CD4-positive, alpha-beta T cell treated with Interferon alpha-2 for 1 hour (primary cell): ENCODE results near the gene PEX14.
"Not testable (repeated sequence)": the region's sequence is repeated elsewhere in the genome, so short reads cannot be mapped to it uniquely, and the experiment has no call there.

Experiments
- DNase-seq, 2 donors: peaks; one replicate each; pipeline ENCODE4 v3.0.0-alpha.2; 2020 to 2022

PEX14 gene

DNA sequence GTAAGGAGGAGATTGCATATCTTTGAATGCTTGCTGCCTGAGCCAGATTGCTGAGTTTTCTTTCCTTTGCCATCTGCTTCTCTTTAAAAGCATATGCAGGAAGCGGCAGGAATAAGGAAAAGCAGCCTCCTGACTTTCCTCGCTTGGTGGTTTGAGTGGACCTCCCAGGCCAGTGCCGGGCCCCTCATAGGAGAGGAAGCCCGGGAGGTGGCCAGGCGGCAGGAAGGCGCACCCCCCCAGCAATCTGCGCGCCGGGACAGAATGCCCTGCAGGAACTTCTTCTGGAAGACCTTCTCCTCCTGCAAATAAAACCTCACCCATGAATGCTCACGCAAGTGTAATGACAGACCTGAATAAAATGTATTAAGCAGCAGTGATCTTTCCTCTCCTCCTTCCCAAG, 23.5 kb upstream of the PEX14 start:
- no peak for DNase-seq

DNA sequence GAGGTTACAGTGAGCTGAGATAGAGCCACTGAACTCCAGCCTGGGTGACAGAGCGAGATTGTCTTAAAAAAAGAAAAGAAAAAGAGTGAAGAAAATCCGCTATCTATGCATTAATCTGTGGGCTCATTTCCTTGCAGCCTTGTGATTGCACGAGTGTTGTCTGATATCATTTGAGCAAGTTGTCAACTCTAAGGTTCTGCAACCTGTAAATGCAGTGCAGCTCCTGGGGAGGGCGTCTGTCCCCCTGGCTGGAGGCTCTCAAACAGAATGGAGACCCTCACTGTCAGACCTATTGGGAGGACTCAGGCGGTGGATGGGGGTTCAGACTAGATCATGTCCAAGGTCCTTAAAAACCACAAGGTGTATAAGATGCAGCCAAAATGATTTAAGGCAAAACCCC, 18.7 kb upstream of the PEX14 start:
- no peak for DNase-seq

DNA sequence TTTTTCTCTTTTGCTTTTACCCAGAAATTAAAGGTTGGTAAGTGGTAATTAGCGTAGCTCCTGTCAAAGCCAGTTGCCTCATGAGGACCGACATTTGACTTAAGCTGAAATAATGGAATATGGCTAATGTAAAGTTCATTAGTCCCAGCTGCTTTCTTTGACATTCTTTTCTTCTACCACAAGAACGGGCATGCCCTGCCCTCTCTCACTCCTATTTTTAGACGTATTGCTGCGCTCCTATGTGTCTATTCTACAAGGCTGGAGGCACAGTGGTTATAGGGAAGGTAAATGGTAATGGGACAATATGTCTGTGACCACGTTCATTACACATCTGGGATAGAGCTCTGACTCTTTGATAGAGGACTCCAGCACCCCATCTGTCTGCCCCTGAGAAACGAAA, 18.1 kb upstream of the PEX14 start:
- no peak for DNase-seq

DNA sequence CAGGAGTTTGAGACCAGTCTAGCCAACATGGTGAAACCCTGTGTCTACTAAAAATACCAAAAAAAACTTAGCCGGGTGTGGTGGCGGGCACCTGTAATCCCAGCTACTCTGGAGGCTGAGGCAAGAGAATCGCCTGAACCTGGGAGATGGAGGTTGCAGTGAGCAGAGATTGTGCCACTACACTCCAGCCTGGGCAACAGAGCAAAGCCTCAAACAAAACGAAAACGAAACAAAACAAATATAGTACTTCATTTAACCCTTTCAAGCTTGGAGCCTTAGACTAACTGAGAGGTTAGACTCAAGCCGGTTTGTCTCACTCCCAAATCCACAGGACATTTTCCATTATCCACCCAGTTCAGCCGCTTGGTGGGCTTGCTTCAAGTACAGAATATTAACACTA, 17.3 kb upstream of the PEX14 start:
- not testable (repeated sequence) for DNase-seq

DNA sequence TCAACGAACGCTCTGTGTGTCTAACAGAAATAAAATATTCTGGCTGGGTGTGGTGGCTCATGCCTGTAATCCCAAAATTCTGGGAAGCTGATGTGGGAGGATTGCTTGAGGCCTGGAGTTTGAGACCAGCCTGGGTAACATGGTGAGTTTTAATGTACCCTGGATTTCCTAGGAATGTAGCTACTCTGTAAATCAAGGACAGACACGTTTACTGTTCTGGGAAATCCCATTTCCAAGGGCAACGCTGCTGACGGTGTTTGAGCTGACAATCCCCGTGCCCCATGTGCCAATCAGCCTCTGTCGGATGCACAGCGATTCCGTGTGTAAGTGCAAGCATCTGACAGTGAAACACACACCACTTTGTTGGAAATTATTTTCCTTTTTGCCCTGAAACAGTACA, 16.9 kb upstream of the PEX14 start:
- no peak for DNase-seq

- DNase-seq = no peak
Measured at GRCh38 chr1:10459184-10459583, 15.6 kb upstream of the PEX14 start.

GRCh38 chr1:10467078-10467477, 7.7 kb upstream of the PEX14 start:
- no peak for DNase-seq

DNA sequence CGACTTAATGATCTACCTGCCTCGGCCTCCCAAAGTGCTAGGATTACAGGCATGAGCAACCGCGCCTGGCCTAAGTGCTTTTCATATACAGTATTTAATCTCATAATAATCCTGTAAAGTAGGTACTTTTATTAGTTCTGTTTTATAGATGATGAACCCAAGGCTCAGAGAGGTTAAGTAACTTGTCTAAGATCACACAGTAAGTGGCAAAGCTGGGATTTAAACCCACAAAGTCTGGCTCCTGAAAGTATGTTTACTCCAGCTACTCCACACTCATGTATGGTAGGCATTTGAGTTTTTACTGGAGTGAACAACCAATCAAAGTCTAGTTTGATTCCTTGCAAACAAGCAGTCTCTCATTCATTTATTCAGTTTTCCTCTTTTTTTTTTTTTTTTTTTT, 4.7 kb upstream of the PEX14 start:
- no peak for DNase-seq

- no peak for DNase-seq
Measured at GRCh38 chr1:10471411-10472219, 3.1 kb upstream of the PEX14 start.

DNA sequence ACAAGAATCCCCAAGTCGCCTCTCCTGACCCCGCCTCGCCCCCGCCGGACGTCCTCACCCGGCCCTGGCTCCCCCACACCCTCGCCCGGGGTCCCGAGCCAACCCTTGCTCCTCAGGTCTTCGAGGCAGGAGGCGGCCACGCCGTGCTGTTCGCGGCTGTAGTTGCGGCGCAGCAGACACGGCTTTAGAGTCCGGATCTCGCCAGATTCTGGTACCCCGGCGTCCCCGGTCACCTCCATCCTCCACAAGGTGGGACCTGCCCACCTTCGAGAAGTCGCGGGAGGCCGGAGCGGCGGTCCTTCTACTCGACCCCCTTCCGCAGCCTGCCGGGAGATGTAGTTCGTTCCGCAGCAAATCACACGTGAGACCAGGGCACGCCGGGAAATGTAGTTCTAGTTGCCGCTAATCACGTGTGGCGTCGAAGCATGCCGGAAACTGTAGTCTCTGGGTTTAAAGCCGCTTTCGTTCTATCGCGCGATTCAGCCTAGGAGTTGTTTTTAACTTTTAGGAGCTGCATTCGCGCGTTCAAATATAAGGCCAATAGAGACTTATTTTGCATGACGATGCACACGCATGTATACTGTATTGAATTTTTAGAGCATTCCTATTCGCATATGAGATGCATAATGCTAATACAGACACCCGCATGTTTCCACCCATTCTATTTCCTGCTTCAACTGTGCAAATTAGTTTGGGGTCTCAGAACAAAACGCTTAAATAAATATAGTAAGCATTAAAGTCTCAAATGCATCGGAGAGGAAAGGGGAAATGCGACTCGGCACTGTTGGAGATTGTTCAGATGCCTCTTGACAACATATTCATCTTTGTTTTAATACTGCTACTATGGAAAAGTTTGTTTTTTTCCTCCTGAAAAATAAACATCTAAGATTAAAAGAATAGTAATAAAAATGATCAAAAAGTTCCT, 2.3 kb upstream of the PEX14 start, which contains the start of gene DFFA:
DFFA (minus strand) TSS at position 310 of the 925 bp plus-strand sequence; CDS start at position 239, 71 bp downstream.
- peak; percentile 91 to 94 for DNase-seq

GRCh38 chr1:10473145-10473765, 1.5 kb upstream of the PEX14 start:
- no peak for DNase-seq

DNA sequence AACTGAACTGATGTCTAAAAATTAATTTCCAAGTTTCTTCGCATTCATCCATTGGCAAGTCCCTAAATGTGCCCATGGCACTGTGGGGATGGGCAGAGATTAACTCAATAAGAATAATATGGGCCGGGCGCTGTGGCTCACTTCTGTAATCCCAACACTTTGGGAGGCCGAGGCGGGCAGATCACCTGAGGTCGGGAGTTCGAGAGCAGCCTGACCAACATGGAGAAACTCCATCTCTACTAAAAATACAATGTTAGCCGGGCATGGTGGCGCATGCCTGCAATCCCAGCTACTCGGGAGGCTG, 489 bp upstream of the PEX14 start:
- not testable (repeated sequence) for DNase-seq

DNA sequence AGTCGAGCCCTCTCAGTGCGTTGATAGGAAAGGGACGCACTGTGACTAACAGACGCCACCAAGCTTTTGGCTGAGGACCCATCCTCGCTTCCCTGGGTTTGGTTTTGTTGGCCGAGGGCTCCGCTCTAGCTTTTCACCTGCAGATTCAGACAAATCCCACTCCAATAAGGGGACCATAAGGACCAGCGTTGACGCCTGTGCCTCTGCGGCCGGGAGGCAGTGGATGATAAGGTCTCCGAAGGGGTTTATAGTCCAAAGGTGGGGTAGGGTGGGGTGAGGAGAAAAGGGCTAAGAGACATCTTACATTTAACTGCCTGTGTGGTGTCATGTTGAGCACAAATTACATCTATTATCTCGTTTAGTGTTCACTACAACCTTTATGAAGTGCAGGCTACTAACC, 760 bp downstream of the PEX14 start:
- DNase-seq = no peak

GRCh38 chr1:10479296-10479695, 4.5 kb downstream of the PEX14 start:
- no peak for DNase-seq

- no peak for DNase-seq
Measured at GRCh38 chr1:10480614-10481013, 5.9 kb downstream of the PEX14 start.

- no peak for DNase-seq
Measured at GRCh38 chr1:10484521-10484920, 9.8 kb downstream of the PEX14 start.

- no peak for DNase-seq
Measured at GRCh38 chr1:10489291-10490055, 14.7 kb downstream of the PEX14 start.

DNA sequence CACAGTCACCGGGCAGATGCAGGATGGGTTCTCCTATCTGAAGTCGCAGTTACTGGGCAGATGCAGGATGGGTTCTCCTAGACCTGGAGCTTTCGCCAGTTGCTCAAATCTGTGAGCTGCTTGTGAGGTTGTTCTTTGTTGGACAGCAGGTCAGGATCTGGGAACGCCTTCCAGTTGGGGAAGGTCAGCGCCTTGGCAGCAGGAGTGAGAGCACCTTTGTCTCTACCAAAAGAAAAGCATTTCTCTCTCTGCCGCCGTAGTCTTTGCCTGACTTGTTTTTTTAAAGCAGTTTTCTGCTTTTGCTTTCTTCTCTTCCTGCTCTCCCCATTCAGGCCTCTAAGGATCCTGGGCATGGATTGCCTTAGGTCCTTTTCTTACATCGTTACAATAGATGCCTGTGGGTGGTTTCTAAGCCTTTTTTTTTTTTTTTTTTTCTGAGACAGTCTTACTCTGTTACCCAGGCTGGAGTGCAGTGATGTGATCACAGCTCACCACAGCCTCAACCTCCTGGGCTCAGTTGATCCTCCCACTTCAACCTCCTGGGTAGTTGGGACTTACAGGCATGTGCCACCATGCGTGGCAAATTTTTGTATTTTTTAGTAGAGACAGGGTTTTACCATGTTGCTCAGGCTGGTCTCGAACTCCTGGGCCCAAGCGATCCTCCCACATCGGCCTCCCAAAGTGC, 15.7 kb downstream of the PEX14 start:
- no peak for DNase-seq

- no peak for DNase-seq
Measured at GRCh38 chr1:10494418-10494753, 19.6 kb downstream of the PEX14 start.

DNA sequence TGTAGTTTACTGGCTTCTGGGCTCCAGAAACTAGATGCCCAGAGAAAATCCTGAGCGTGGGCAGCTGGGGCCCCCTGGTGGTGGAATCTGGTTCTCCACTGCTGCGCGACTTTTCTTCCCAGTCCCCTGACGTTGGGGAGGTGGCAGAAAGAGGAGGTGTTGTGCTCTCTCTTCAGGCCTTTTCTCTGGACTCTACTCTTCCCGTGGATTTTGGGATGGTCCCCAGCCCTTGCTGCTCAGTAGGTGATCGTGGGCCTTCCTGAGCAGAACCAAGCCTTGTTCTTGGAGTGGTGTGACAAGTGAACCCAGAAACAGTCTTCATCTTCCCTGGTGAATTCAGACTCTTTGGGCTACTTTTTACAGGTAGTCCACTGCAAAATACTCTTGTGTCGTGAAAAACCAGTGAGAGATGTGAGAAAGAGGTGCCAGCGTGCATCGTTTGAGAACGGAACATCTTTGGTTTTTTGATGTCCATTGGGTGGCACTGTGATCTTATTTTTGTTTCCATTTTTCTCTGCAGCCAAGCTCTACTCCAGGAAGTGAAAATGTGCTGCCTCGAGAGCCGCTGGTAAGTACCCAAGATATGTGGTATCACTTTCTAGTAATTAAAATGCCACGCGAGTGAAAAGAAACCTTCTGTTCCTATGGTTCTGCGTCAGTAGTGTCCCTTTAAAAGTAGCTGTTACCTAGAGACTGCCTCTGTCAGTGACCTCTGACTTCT, 20.2 kb downstream of the PEX14 start:
- DNase-seq = peak; percentile 78 to 86

DNA sequence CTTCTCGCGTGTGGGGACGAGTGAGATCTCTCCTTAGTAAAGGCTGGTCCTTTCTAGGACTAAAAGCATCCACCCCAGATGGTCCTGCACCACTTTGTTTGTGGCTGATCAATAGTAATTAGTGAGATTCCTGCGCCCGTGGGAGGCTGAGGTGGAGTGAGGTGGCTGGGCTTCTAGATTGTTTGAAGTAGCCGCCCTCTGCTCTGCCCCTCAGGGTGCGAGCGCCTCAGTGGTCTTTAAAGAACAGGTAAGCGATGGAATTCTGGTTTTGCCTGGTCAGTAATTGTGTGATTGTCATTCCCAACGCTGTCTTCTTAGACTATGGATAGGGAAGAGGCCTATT, 20.7 kb downstream of the PEX14 start:
- DNase-seq = no peak

- peak; percentile 48 to 52 for DNase-seq
Measured at GRCh38 chr1:10495952-10496351, 21.2 kb downstream of the PEX14 start.
